ENCODE data around the gene ABLIM3. TPM values are rescaled to one million over a fixed set of nuclear protein-coding genes. Genes with fewer than 3 reads are reported as not detected.

ABLIM3 gene
- total and polyA plus RNA-seq, 2 donors (not counting 3 experiments of a cell fraction or from before 2014, with no cell fraction given): 16.7 to 42.1 TPM

DNA sequence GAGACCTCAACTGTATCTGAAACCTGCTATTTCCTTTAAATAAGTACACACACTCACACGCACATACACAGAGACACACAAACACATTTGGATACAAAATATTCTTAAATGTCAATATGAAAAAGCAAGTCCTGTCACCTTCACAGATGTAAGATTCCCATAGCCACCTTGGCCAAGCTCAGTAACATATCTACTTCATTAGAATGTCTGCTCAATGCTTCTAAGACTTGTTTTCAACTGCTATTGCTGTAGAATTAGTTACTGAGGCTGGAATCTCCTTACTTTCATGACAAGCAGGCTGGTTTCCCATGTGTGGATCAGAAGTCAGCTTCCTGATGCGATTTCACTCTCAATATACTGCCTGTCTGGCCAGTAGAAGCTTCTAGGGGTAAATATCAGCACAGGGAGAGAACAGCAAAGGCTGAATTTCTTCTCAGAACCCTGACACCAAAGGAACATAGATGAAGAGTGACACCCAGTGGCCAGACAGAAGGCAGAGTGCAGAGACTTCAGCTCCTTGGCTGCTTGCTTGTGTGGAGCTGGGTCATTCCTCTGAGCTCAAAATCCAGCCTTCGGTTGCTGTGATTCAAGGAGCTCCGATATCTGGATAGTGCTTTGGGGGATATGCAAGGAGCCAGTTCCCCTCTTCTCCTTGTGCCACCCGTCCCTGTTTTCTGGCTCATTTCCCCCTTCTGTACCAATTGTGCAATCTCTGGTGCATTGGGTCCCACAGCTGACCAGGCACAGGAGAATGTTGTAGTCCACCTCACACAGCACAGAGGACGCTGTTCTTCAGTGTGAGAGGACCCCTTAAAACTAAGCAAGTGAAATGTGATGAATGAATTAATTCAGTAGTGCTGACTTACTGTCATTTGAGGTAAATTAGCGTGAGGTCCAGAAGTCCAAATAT, 26.6 kb upstream of the ABLIM3 start:
- no peak overlapping the region for H3K27ac ChIP-seq (ENCODE audit: insufficient read depth, low read depth, low read length)
- dilution Hi-C loops (cut with MboI; ENCODE audit: extremely low pct_ligation_motif_present, low sequenced_read_pairs): loop anchor here (25.0 kb wide), 1 partner anchor 377 kb away; no protein-coding TSS in a partner anchor
- H3K4me3 ChIP-seq (replicated peaks in 1 of 3; ENCODE audit: insufficient read depth in 1 of 3, low read depth in 1 of 3, low read length in 3 of 3): no peak overlapping the region
- H3K9ac ChIP-seq (replicated peaks; ENCODE audit: extremely low read depth, insufficient read depth, low read length): no peak overlapping the region
- H3K4me1 ChIP-seq (ENCODE audit: control insufficient read depth, extremely low read depth, insufficient read depth, low read length): peaks cover 6% of the 10 kb centered on the region
- no peaks in the 10 kb centered on the region for H3K9me3 ChIP-seq (replicated peaks; ENCODE audit: control insufficient read depth, insufficient read depth, low read length)
- TF ChIP-seq, protein P1, sequence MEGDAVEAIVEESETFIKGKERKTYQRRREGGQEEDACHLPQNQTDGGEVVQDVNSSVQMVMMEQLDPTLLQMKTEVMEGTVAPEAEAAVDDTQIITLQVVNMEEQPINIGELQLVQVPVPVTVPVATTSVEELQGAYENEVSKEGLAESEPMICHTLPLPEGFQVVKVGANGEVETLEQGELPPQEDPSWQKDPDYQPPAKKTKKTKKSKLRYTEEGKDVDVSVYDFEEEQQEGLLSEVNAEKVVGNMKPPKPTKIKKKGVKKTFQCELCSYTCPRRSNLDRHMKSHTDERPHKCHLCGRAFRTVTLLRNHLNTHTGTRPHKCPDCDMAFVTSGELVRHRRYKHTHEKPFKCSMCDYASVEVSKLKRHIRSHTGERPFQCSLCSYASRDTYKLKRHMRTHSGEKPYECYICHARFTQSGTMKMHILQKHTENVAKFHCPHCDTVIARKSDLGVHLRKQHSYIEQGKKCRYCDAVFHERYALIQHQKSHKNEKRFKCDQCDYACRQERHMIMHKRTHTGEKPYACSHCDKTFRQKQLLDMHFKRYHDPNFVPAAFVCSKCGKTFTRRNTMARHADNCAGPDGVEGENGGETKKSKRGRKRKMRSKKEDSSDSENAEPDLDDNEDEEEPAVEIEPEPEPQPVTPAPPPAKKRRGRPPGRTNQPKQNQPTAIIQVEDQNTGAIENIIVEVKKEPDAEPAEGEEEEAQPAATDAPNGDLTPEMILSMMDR (IDR thresholded peaks at IDR 0.05; ENCODE audit: extremely low read depth in 1 of 2, insufficient read depth in 1 of 2, low read depth in 1 of 2, low read length in 2 of 2): peak; percentile 83 to 88
- no peak for TF ChIP-seq EZH2 (IDR thresholded peaks at IDR 0.05; ENCODE audit: borderline replicate concordance, low read depth, low read length, severe bottlenecking)
- H3K9me1 ChIP-seq (replicated peaks; ENCODE audit: control insufficient read depth, extremely low read depth, insufficient read depth, low read length): no peaks in the 10 kb centered on the region
- intact Hi-C loops (cut with micrococcal nuclease): loop anchor here (1.0 to 5.0 kb wide), 12 partner anchors 52 to 935 kb away; no protein-coding TSS in a partner anchor
- no peaks in the 10 kb centered on the region for H4K20me1 ChIP-seq (replicated peaks; ENCODE audit: control insufficient read depth, extremely low read depth, insufficient read depth, low read length)
- no peaks in the 10 kb centered on the region for H3K27me3 ChIP-seq (ENCODE audit: control insufficient read depth in 2 of 2, insufficient read depth in 2 of 2, low read length in 2 of 2)
- ChIA-PET CTCF (interaction anchor here (0.6 to 5.1 kb wide), 91 partner anchors 10 to 671 kb away, joined by 3 to 368 read pairs (median 5); partner anchors contain the start of genes ABLIM3, ADRB2 and SH3TC2), POLR2A (interaction anchor here (0.8 to 1.0 kb wide), 2 partner anchors 78 to 288 kb away, joined by 3 to 4 read pairs; partner anchors contain the start of gene ADRB2)
- no peaks in the 10 kb centered on the region for H3K36me3 ChIP-seq (ENCODE audit: control insufficient read depth in 2 of 2, extremely low read depth in 1 of 2, insufficient read depth in 2 of 2, low read length in 2 of 2)
- DNase-seq (ENCODE audit: low read depth, low spot score) (peak; percentile 88), FAIRE-seq (peak; percentile 95)
- H3K79me2 ChIP-seq (ENCODE audit: control insufficient read depth, insufficient read depth, low read length): no peaks in the 10 kb centered on the region
- H2AFZ ChIP-seq (ENCODE audit: low read depth, low read length): peak overlapping the region; percentile 91
- BruUV-seq (replicated peaks): no TSS peak
- no peak overlapping the region for H3K4me2 ChIP-seq (ENCODE audit: insufficient read depth, low read length)

DNA sequence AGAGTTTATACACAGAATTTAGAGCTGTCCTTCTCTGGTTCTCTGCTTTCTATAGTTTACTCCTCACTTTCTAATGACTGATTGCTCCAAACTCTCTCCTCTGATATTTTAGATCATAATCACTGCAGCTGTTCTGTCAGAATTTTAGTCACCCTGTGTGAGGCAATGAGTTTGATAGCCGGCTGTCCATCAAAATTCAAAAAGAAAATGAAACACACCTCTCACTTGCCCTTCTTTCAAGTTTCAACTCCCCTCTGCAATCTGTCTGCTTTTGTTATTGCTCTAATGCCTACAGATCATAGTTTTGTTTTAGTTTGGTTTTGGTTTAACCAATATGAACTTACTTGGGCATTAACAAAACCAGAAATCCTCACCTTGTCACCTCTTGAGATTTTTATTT, 23.3 kb upstream of the ABLIM3 start:
- ChIA-PET CTCF (interaction anchor here (0.6 to 5.1 kb wide), 7 partner anchors 82 to 387 kb away, joined by 3 to 278 read pairs (median 6); no protein-coding TSS in a partner anchor), POLR2A (no interaction called here)
- no peak overlapping the region for H3K4me2 ChIP-seq (ENCODE audit: insufficient read depth, low read length)
- peaks cover 6% of the 10 kb centered on the region for H3K4me1 ChIP-seq (ENCODE audit: control insufficient read depth, extremely low read depth, insufficient read depth, low read length)
- TF ChIP-seq, protein P2, sequence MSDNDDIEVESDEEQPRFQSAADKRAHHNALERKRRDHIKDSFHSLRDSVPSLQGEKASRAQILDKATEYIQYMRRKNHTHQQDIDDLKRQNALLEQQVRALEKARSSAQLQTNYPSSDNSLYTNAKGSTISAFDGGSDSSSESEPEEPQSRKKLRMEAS (IDR thresholded peaks at IDR 0.05; ENCODE audit: insufficient read depth, insufficient read length): no peak
- TF ChIP-seq EZH2 (IDR thresholded peaks at IDR 0.05; ENCODE audit: borderline replicate concordance, low read depth, low read length, severe bottlenecking): no peak
- TF ChIP-seq, protein P1 (IDR thresholded peaks at IDR 0.05; ENCODE audit: extremely low read depth in 1 of 2, insufficient read depth in 1 of 2, low read depth in 1 of 2, low read length in 2 of 2): no peak
- no peak for TF ChIP-seq POLR2A (IDR thresholded peaks at IDR 0.05; ENCODE audit: low read depth, low read length)
- TF ChIP-seq POLR2AphosphoS5 (IDR thresholded peaks at IDR 0.05; ENCODE audit: insufficient read depth, low read depth, low read length): no peak
- TF ChIP-seq FOS (IDR thresholded peaks at IDR 0.05; ENCODE audit: borderline replicate concordance, insufficient read depth, low read length): no peak
- TF ChIP-seq GATA2 (IDR thresholded peaks at IDR 0.05; ENCODE audit: insufficient read depth, insufficient read length, low read depth, low read length): no peak
- no peak overlapping the region for H3K9ac ChIP-seq (replicated peaks; ENCODE audit: extremely low read depth, insufficient read depth, low read length)
- H3K27me3 ChIP-seq (ENCODE audit: control insufficient read depth in 2 of 2, insufficient read depth in 2 of 2, low read length in 2 of 2): no peaks in the 10 kb centered on the region
- H3K79me2 ChIP-seq (ENCODE audit: control insufficient read depth, insufficient read depth, low read length): no peaks in the 10 kb centered on the region
- H3K9me3 ChIP-seq (replicated peaks; ENCODE audit: control insufficient read depth, insufficient read depth, low read length): no peaks in the 10 kb centered on the region
- FAIRE-seq: no peak
- BruUV-seq (replicated peaks): no TSS peak
- no peaks in the 10 kb centered on the region for H3K9me1 ChIP-seq (replicated peaks; ENCODE audit: control insufficient read depth, extremely low read depth, insufficient read depth, low read length)
- H3K4me3 ChIP-seq (replicated peaks in 1 of 3; ENCODE audit: insufficient read depth in 1 of 3, low read depth in 1 of 3, low read length in 3 of 3): no peak overlapping the region
- no peak overlapping the region for H3K27ac ChIP-seq (ENCODE audit: insufficient read depth, low read depth, low read length)
- dilution Hi-C loops (cut with MboI; ENCODE audit: extremely low pct_ligation_motif_present, low sequenced_read_pairs) (loop anchor here (25.0 kb wide), 1 partner anchor 381 kb away; no protein-coding TSS in a partner anchor), intact Hi-C loops (cut with micrococcal nuclease) (no loop called here)
- H3K36me3 ChIP-seq (ENCODE audit: control insufficient read depth in 2 of 2, extremely low read depth in 1 of 2, insufficient read depth in 2 of 2, low read length in 2 of 2): no peaks in the 10 kb centered on the region
- DNase-seq (ENCODE audit: low read depth, low spot score): no peak
- no peaks in the 10 kb centered on the region for H4K20me1 ChIP-seq (replicated peaks; ENCODE audit: control insufficient read depth, extremely low read depth, insufficient read depth, low read length)
- H2AFZ ChIP-seq (ENCODE audit: low read depth, low read length): no peak overlapping the region
